Left ventricle myocardium inferior (tissue), 1 donor: ENCODE results near the gene USP43. TPM values are rescaled to one million over a fixed set of nuclear protein-coding genes. Genes with fewer than 3 reads are reported as not detected.
"Not testable (repeated sequence)": the region's sequence is repeated elsewhere in the genome, so short reads cannot be mapped to it uniquely, and the experiment has no call there.

Experiments used
- DNase-seq: peaks from one replicate; pipeline ENCODE4 v3.0.0-alpha.2; 2020
- H3K27ac ChIP-seq: fragments of 200-600 bp; replicated peaks from 2 replicates; pipeline ENCODE4 v1.8.0; 2021
- H3K27me3 ChIP-seq: fragments of 200-600 bp; 2 replicates; pipeline ENCODE4 v1.8.0; 2021; ENCODE audit warnings: low read depth
- H3K36me3 ChIP-seq: fragments of 200-600 bp; 2 replicates; pipeline ENCODE4 v1.8.0; 2021
- H3K4me1 ChIP-seq: fragments of 200-600 bp; 2 replicates; pipeline ENCODE4 v1.8.0; 2021
- H3K4me3 ChIP-seq: fragments of 200-600 bp; 2 replicates; pipeline ENCODE4 v1.8.0; 2021; ENCODE audit warnings: mild to moderate bottlenecking, moderate library complexity
- H3K9me3 ChIP-seq: fragments of 200-600 bp; replicated peaks from 2 replicates; pipeline ENCODE4 v1.8.0; 2021
- CTCF ChIP-seq: fragments of 200-600 bp; IDR thresholded peaks from 2 replicates; pipeline ENCODE4 v1.8.0; 2021; ENCODE audit warnings: antibody characterized with exemption, mild to moderate bottlenecking, borderline replicate concordance
- intact Hi-C: fragments of 100-400 bp; cut with micrococcal nuclease; formaldehyde crosslinking; loops from one replicate; pipeline ENCODE4 v1.11.0; 2022
- total RNA-seq: library from RNA; stranded (reverse); fragmentation: NEBNext Ultra II Directional; extraction: Animal tissue kit (Norgen Biotek cat#: 25700); gene quantifications from one replicate; pipeline ENCODE4 v1.2.1, GENCODE V29; 2021
- donor health status: DM: no; HTN: yes; CAD: no; lungs with severe emphysema.

Gene USP43
- total RNA-seq, 1 donor from 2014 or later = 0.08 TPM

- Histone ChIP-seq H3K9me3 (no peaks in the 10 kb centered on the region), H3K4me1 (peaks cover 19% of the 10 kb centered on the region), H3K27me3 (peaks cover 99% of the 10 kb centered on the region), H3K27ac (no peak overlapping the region), H3K36me3 (no peaks in the 10 kb centered on the region), H3K4me3 (no peak overlapping the region)
- no peak for TF ChIP-seq CTCF
- no peak for DNase-seq
- intact Hi-C loops = no loop called here
These were observed 3.3 kb downstream of the USP43 start for GRCh38 chr17:9648521-9649110.

GRCh38 chr17:9658593-9659211 lies 13.4 kb downstream of the USP43 start:
- Histone ChIP-seq H3K4me1 (no peaks in the 10 kb centered on the region), H3K4me3 (no peak overlapping the region), H3K27ac (no peak overlapping the region), H3K9me3 (peaks cover 7% of the 10 kb centered on the region), H3K27me3 (peaks cover 26% of the 10 kb centered on the region), H3K36me3 (no peaks in the 10 kb centered on the region)
- intact Hi-C loops = no loop called here
- DNase-seq = no peak
- TF ChIP-seq CTCF = no peak

GRCh38 chr17:9661027-9661426 lies 15.7 kb downstream of the USP43 start:
- no peaks in the 10 kb centered on the region for H3K4me1 ChIP-seq
- no peak for TF ChIP-seq CTCF
- peaks cover 12% of the 10 kb centered on the region for H3K9me3 ChIP-seq
- no peak for DNase-seq
- H3K27me3 ChIP-seq = peaks cover 9% of the 10 kb centered on the region
- H3K27ac ChIP-seq = no peak overlapping the region
- intact Hi-C loops = no loop called here
- H3K36me3 ChIP-seq = no peaks in the 10 kb centered on the region
- no peak overlapping the region for H3K4me3 ChIP-seq

GRCh38 chr17:9663511-9663910 lies 18.2 kb downstream of the USP43 start:
- H3K36me3 ChIP-seq, H3K27ac ChIP-seq, DNase-seq, intact Hi-C loops, H3K4me3 ChIP-seq, H3K4me1 ChIP-seq: not testable (repeated sequence)
- Histone ChIP-seq H3K27me3 (peaks cover 30% of the 10 kb centered on the region), H3K9me3 (peaks cover 11% of the 10 kb centered on the region)

GRCh38 chr17:9666461-9667050 lies 21.2 kb downstream of the USP43 start:
- no peak overlapping the region for H3K4me3 ChIP-seq
- H3K36me3 ChIP-seq = no peaks in the 10 kb centered on the region
- peaks cover 55% of the 10 kb centered on the region for H3K27me3 ChIP-seq
- no peak overlapping the region for H3K27ac ChIP-seq
- intact Hi-C loops = no loop called here
- no peak for TF ChIP-seq CTCF
- no peaks in the 10 kb centered on the region for H3K4me1 ChIP-seq
- DNase-seq = no peak
- H3K9me3 ChIP-seq = peaks cover 6% of the 10 kb centered on the region

GRCh38 chr17:9668517-9668916 lies 23.2 kb downstream of the USP43 start:
- peaks cover 6% of the 10 kb centered on the region for H3K9me3 ChIP-seq
- H3K4me3 ChIP-seq = no peak overlapping the region
- no peak for TF ChIP-seq CTCF
- no peak for DNase-seq
- intact Hi-C loops = no loop called here
- H3K36me3 ChIP-seq = no peaks in the 10 kb centered on the region
- H3K27me3 ChIP-seq = peaks cover 54% of the 10 kb centered on the region
- H3K4me1 ChIP-seq = no peaks in the 10 kb centered on the region
- H3K27ac ChIP-seq = no peak overlapping the region
